Endothelial cell of umbilical vein (primary cell): Measurements from ENCODE around the gene SAMD4B. TPM values are rescaled to one million over a fixed set of nuclear protein-coding genes. Genes with fewer than 3 reads are reported as not detected.

ENCODE experiments used
- BruUV-seq: library from RNA; stranded (reverse); fragments of 400-500 nt; replicated peaks from 2 replicates; lab custom pipeline; 2021; lab: Mats Ljungman, UMichigan
- CTCF ChIA-PET: fragments of 300-600, 350-600 bp; sonication (Branson Sonifier 250); formaldehyde crosslinking; loops from one replicate; lab custom pipeline; 2021; ENCODE audit warnings: antibody characterized with exemption, inconsistent platforms; lab: Charles Lee
- POLR2A ChIA-PET: fragments of 300-600, 350-600 bp; sonication (Branson Sonifier 250); formaldehyde crosslinking; loops from one replicate; lab custom pipeline; 2021; ENCODE audit warnings: antibody characterized with exemption, inconsistent platforms; lab: Charles Lee
- DNase-seq: peaks from one replicate; pipeline ENCODE4 v3.0.0-alpha.2; 2011; ENCODE audit warnings: low read depth, low spot score
- FAIRE-seq: peaks from 2 replicates; lab custom pipeline; 2011; peaks lifted over from hg19 to GRCh38; lab: Jason Lieb, UNC
- H2AFZ ChIP-seq: 2 replicates; pipeline ENCODE4 v1.6.0; 2012; ENCODE audit warnings: low read depth, low read length, control low read depth, inconsistent platforms
- H3K27ac ChIP-seq: 2 replicates; pipeline ENCODE4 v1.5.1; 2011; ENCODE audit warnings: low read depth, mild to moderate bottlenecking, control low read depth, low read length, moderate library complexity; ENCODE audit not compliant: insufficient read depth
- H3K27me3 ChIP-seq, 2 experiments: 2 replicates each; pipeline versions ENCODE4 v1.6.0 to v1.6.1; 2011; ENCODE audit warnings: low read length in 2 of 2, mixed read lengths in 1 of 2; ENCODE audit not compliant: control insufficient read depth in 2 of 2, insufficient read depth in 2 of 2
- H3K36me3 ChIP-seq, 2 experiments: 2 replicates in 1 of 2; 3 replicates in 1 of 2; pipeline ENCODE4 v1.5.1; 2011; ENCODE audit warnings: low read length in 2 of 2, mild to moderate bottlenecking in 1 of 2, moderate library complexity in 1 of 2; ENCODE audit not compliant: control insufficient read depth in 2 of 2, insufficient read depth in 2 of 2; ENCODE audit errors: extremely low read depth in 1 of 2
- H3K4me1 ChIP-seq: 3 replicates; pipeline ENCODE4 v1.5.1; 2011; ENCODE audit warnings: mild to moderate bottlenecking, low read length; ENCODE audit not compliant: control insufficient read depth, insufficient read depth; ENCODE audit errors: extremely low read depth
- H3K4me2 ChIP-seq: 2 replicates; pipeline ENCODE4 v1.6.1; 2011; ENCODE audit warnings: low read length, control low read depth, mixed read lengths; ENCODE audit not compliant: insufficient read depth
- H3K4me3 ChIP-seq, 3 experiments: fragments of 200-600 bp in 1 of 3; sonication (generic), shearing (Covaris generic) in 1 of 3; replicated peaks in 1 of 3; 2 replicates each; pipeline ENCODE4 v1.5.1; 2011 to 2016; ENCODE audit warnings: control low read depth in 3 of 3, low read length in 3 of 3, mild to moderate bottlenecking in 2 of 3, inconsistent platforms in 1 of 3, low read depth in 1 of 3, moderate library complexity in 1 of 3; ENCODE audit not compliant: insufficient read depth in 1 of 3
- H3K79me2 ChIP-seq: 2 replicates; pipeline ENCODE4 v1.6.0; 2012; ENCODE audit warnings: low read length, inconsistent platforms; ENCODE audit not compliant: control insufficient read depth, insufficient read depth
- H3K9ac ChIP-seq: replicated peaks from 2 replicates; pipeline ENCODE3; 2011; ENCODE audit warnings: low read length, control low read depth; ENCODE audit not compliant: insufficient read depth; ENCODE audit errors: extremely low read depth
- H3K9me1 ChIP-seq: replicated peaks from 3 replicates; pipeline ENCODE4 v1.6.0; 2011; ENCODE audit warnings: mild to moderate bottlenecking, low read length; ENCODE audit not compliant: control insufficient read depth, insufficient read depth; ENCODE audit errors: extremely low read depth
- H3K9me3 ChIP-seq: replicated peaks from 2 replicates; pipeline ENCODE4 v1.5.1; 2012; ENCODE audit warnings: low read length, inconsistent platforms; ENCODE audit not compliant: control insufficient read depth, insufficient read depth
- H4K20me1 ChIP-seq: replicated peaks from 2 replicates; pipeline ENCODE3; 2011; ENCODE audit warnings: mild to moderate bottlenecking, low read length; ENCODE audit not compliant: control insufficient read depth, insufficient read depth; ENCODE audit errors: extremely low read depth
- EZH2 ChIP-seq: IDR thresholded peaks from 2 replicates; pipeline ENCODE4 v1.6.1; 2012; ENCODE audit warnings: borderline replicate concordance, low read depth, mild to moderate bottlenecking, moderate library complexity, low read length, inconsistent platforms; ENCODE audit not compliant: severe bottlenecking
- FOS ChIP-seq: IDR thresholded peaks from 2 replicates; pipeline ENCODE4 v1.6.1; 2011; ENCODE audit warnings: mild to moderate bottlenecking, low read length, moderate library complexity, borderline replicate concordance; ENCODE audit not compliant: insufficient read depth
- GATA2 ChIP-seq: IDR thresholded peaks from 2 replicates; pipeline ENCODE4 v1.7.0; 2011; ENCODE audit warnings: low read depth, mild to moderate bottlenecking, moderate library complexity, mixed read lengths, low read length; ENCODE audit not compliant: insufficient read length, insufficient read depth
- JUN ChIP-seq: IDR thresholded peaks from 2 replicates; pipeline ENCODE4 v1.6.1; 2011; ENCODE audit warnings: borderline replicate concordance, low read depth; ENCODE audit not compliant: insufficient read length, insufficient read depth
- MYC ChIP-seq: IDR thresholded peaks from one replicate; pipeline ENCODE4 v1.6.1; 2011; ENCODE audit warnings: mild to moderate bottlenecking, low read depth, low read length
- POLR2A ChIP-seq: IDR thresholded peaks from 2 replicates; pipeline ENCODE4 v1.6.1; 2012; ENCODE audit warnings: low read depth, mild to moderate bottlenecking, control low read depth, low read length
- POLR2AphosphoS5 ChIP-seq: IDR thresholded peaks from 2 replicates; pipeline ENCODE4 v1.6.1; 2012; ENCODE audit warnings: low read depth, mild to moderate bottlenecking, control low read depth, low read length, moderate library complexity; ENCODE audit not compliant: insufficient read depth
- dilution Hi-C: fragments of 300-500 bp; cut with MboI; formaldehyde crosslinking; loops from one replicate; pipeline ENCODE4 v1.15.0; 2019; ENCODE audit warnings: low sequenced_read_pairs; ENCODE audit not compliant: extremely low pct_ligation_motif_present
- intact Hi-C: fragments of 100-400 bp; cut with micrococcal nuclease; formaldehyde crosslinking; loops from one replicate; pipeline ENCODE4 v1.10.0; 2022
- polyA plus RNA-seq, 4 experiments: library from polyadenylated mRNA; depleted of rRNA in 3 of 4; stranded (reverse) in 3 of 4; unstranded in 1 of 4; fragments of >200 nt; gene quantifications; 2 replicates each; pipeline versions ENCODE4 v1.2.1 to v1.2.3, GENCODE V29; 2011 to 2012; ENCODE audit warnings: missing spikeins in 1 of 4
- total RNA-seq: library from RNA; stranded (reverse); gene quantifications from 2 replicates; pipeline ENCODE4 v1.2.3, GENCODE V29; 2021
- TF ChIP-seq, protein P1 (sequence below), 2 donors: IDR thresholded peaks; 1 replicate in 1 of 2; 2 replicates in 1 of 2; pipeline ENCODE4 v1.5.1; 2011; ENCODE audit warnings: low read length in 2 of 2, mild to moderate bottlenecking in 2 of 2, moderate library complexity in 2 of 2, control low read depth in 1 of 2, inconsistent platforms in 1 of 2, low read depth in 1 of 2; ENCODE audit not compliant: insufficient read depth in 1 of 2; ENCODE audit errors: extremely low read depth in 1 of 2
- TF ChIP-seq, protein P2 (sequence below): IDR thresholded peaks from 2 replicates; pipeline ENCODE4 v1.6.1; 2011; ENCODE audit not compliant: insufficient read depth, insufficient read length

SAMD4B gene
- total and polyA plus RNA-seq, 2 donors (not counting 3 experiments of a cell fraction or from before 2014, with no cell fraction given) = 82.1 to 84.2 TPM

DNA sequence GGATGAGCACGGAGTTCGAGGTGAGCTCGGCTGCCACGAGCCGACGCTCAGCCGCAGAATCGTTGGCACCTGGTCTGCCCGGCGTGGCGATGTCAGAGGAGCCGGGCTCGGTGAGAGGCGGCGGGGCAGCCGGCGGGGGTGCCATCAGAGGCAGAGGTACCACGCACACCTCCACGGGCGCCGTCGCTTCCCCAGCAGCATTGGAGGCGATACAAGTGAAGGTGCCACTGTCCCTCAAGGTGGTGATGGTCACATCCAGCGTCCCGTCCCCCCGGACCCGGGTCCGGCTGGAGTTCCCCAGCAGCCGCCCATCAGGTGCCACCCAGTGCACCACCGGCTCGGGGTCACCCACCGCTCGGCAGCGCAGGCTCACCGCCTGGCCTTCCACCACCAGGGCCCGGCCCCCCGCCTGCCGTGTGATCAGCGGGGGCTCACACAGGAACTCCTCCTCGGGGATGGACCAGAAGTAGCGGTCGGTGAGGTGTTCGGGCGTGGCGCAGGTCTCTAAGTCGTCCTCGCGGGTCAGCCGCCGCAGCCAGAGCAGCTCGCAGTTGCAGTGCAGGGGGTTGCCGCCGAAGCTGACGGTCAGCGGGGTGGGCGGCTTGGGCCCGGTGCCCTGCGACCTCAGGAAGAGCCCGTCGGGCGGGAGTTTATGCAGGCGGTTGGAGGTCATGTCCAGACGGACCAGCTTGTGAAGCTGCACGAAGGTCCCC lies 28.0 kb upstream of the SAMD4B start:
- Histone ChIP-seq H3K79me2 (no peaks in the 10 kb centered on the region), H3K9me1 (no peaks in the 10 kb centered on the region), H2AFZ (no peak overlapping the region), H3K4me1 (no peaks in the 10 kb centered on the region), H3K9me3 (no peaks in the 10 kb centered on the region), H3K36me3 (no peaks in the 10 kb centered on the region), H3K9ac (no peak overlapping the region), H3K4me2 (no peak overlapping the region), H3K27me3 (peaks cover 0 to under 1% of the 10 kb centered on the region in 2 experiments), H3K4me3 (no peak overlapping the region), H4K20me1 (no peaks in the 10 kb centered on the region), H3K27ac (no peak overlapping the region)
- ChIA-PET CTCF (no interaction called here), POLR2A (no interaction called here)
- TF ChIP-seq, protein P1, sequence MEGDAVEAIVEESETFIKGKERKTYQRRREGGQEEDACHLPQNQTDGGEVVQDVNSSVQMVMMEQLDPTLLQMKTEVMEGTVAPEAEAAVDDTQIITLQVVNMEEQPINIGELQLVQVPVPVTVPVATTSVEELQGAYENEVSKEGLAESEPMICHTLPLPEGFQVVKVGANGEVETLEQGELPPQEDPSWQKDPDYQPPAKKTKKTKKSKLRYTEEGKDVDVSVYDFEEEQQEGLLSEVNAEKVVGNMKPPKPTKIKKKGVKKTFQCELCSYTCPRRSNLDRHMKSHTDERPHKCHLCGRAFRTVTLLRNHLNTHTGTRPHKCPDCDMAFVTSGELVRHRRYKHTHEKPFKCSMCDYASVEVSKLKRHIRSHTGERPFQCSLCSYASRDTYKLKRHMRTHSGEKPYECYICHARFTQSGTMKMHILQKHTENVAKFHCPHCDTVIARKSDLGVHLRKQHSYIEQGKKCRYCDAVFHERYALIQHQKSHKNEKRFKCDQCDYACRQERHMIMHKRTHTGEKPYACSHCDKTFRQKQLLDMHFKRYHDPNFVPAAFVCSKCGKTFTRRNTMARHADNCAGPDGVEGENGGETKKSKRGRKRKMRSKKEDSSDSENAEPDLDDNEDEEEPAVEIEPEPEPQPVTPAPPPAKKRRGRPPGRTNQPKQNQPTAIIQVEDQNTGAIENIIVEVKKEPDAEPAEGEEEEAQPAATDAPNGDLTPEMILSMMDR (IDR thresholded peaks at IDR 0.05; ENCODE audit: extremely low read depth in 1 of 2, insufficient read depth in 1 of 2, low read depth in 1 of 2, low read length in 2 of 2) = no peak
- no peak for TF ChIP-seq POLR2A
- TF ChIP-seq POLR2AphosphoS5 = no peak
- no peak for TF ChIP-seq EZH2
- TF ChIP-seq JUN = no peak
- TF ChIP-seq, protein P2, sequence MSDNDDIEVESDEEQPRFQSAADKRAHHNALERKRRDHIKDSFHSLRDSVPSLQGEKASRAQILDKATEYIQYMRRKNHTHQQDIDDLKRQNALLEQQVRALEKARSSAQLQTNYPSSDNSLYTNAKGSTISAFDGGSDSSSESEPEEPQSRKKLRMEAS = no peak
- no peak for TF ChIP-seq FOS
- no peak for TF ChIP-seq MYC
- no peak for TF ChIP-seq GATA2
- DNase-seq (no peak), FAIRE-seq (no peak)
- dilution Hi-C loops = no loop called here
- BruUV-seq = no TSS peak
- intact Hi-C loops = no loop called here
